CD8-positive, alpha-beta memory T cell (primary cell): ENCODE results near the gene TMEM184A. TPM values are rescaled to one million over a fixed set of nuclear protein-coding genes. Genes with fewer than 3 reads are reported as not detected.

ENCODE experiments used
- CTCF ChIA-PET: fragments of 350-600 bp; sonication (Branson Sonifier 250); formaldehyde crosslinking; loops from one replicate; lab custom pipeline; 2021; ENCODE audit warnings: antibody characterized with exemption; lab: Charles Lee
- POLR2A ChIA-PET: fragments of 350-600 bp; sonication (Branson Sonifier 250); formaldehyde crosslinking; loops from one replicate; lab custom pipeline; 2021; ENCODE audit warnings: antibody characterized with exemption; lab: Charles Lee
- DNase-seq, 5 donors: peaks; one replicate each; pipeline versions ENCODE4 v3.0.0 to v3.0.0-alpha.2; 2020 to 2022; ENCODE audit warnings: mixed read lengths in 1 of 5
- H3K27ac ChIP-seq: one replicate; pipeline ENCODE4 v1.7.0; 2013; ENCODE audit warnings: low read depth, mild to moderate bottlenecking, low read length, moderate library complexity
- H3K27me3 ChIP-seq: 2 replicates; pipeline ENCODE4 v1.7.0; 2013; ENCODE audit warnings: low read length, mild to moderate bottlenecking; ENCODE audit not compliant: insufficient read depth, poor library complexity, severe bottlenecking
- H3K36me3 ChIP-seq: 2 replicates; pipeline ENCODE4 v1.7.0; 2013; ENCODE audit warnings: mild to moderate bottlenecking, low read length, moderate library complexity; ENCODE audit not compliant: insufficient read depth
- H3K4me1 ChIP-seq: 2 replicates; pipeline ENCODE4 v1.7.0; 2013; ENCODE audit warnings: mild to moderate bottlenecking, low read length, moderate library complexity; ENCODE audit not compliant: insufficient read depth
- H3K4me3 ChIP-seq: 2 replicates; pipeline ENCODE4 v1.7.0; 2013; ENCODE audit warnings: mild to moderate bottlenecking, low read length
- H3K9me3 ChIP-seq: 2 replicates; pipeline ENCODE4 v1.7.0; 2013; ENCODE audit warnings: mild to moderate bottlenecking, low read length
- H3K27ac Mint-ChIP-seq, 8 donors: one replicate each; pipeline ENCODE4 v1.8.0; 2020 to 2021; ENCODE audit warnings: mixed read lengths in 8 of 8, mild to moderate bottlenecking in 6 of 8, inconsistent platforms in 3 of 8, moderate library complexity in 3 of 8
- H3K27me3 Mint-ChIP-seq, 2 donors: one replicate each; pipeline ENCODE4 v1.8.0; 2020 to 2021; ENCODE audit warnings: mixed read lengths in 2 of 2, mild to moderate bottlenecking in 1 of 2, moderate library complexity in 1 of 2
- H3K36me3 Mint-ChIP-seq, 3 donors: one replicate each; pipeline ENCODE4 v1.8.0; 2020 to 2021; ENCODE audit warnings: mixed read lengths in 3 of 3, inconsistent platforms in 1 of 3, mild to moderate bottlenecking in 1 of 3
- H3K4me1 Mint-ChIP-seq, 3 donors: one replicate each; pipeline ENCODE4 v1.8.0; 2020 to 2021; ENCODE audit warnings: mixed read lengths in 3 of 3, inconsistent platforms in 1 of 3, mild to moderate bottlenecking in 1 of 3
- H3K4me3 Mint-ChIP-seq, 7 donors: one replicate each; pipeline ENCODE4 v1.8.0; 2020 to 2021; ENCODE audit warnings: mixed read lengths in 7 of 7, mild to moderate bottlenecking in 6 of 7, moderate library complexity in 4 of 7, inconsistent platforms in 2 of 7
- H3K9me3 Mint-ChIP-seq, 5 donors: one replicate each; pipeline ENCODE4 v1.8.0; 2020 to 2022; ENCODE audit warnings: mixed read lengths in 5 of 5, mild to moderate bottlenecking in 3 of 5, moderate library complexity in 2 of 5, inconsistent platforms in 1 of 5
- polyA plus RNA-seq: library from polyadenylated mRNA; unstranded; fragments of 300-500 nt; fragmentation: Illumina TruSeq; gene quantifications from one replicate; pipeline ENCODE4 v1.2.3, GENCODE V29; 2021
- total RNA-seq, 2 experiments: library from RNA; stranded (reverse); gene quantifications; one replicate each; pipeline ENCODE4 v1.2.3, GENCODE V29; 2021

The TMEM184A gene
- total and polyA plus RNA-seq, 3 experiments from 2014 or later: not detected

- Mint-ChIP-seq H3K9me3 (no peaks in the 10 kb centered on the region), H3K4me1 (peaks cover 0 to 3% (median 0%) of the 10 kb centered on the region in 3 donors), H3K27ac (no peak overlapping the region), H3K27me3 (peaks cover 0 to 4% of the 10 kb centered on the region in 2 donors), H3K36me3 (no peaks in the 10 kb centered on the region), H3K4me3 (no peak overlapping the region)
- Histone ChIP-seq H3K4me1 (no peaks in the 10 kb centered on the region), H3K27ac (no peak overlapping the region), H3K36me3 (no peaks in the 10 kb centered on the region), H3K9me3 (no peaks in the 10 kb centered on the region), H3K27me3 (no peaks in the 10 kb centered on the region), H3K4me3 (no peak overlapping the region)
- ChIA-PET POLR2A (no interaction called here), CTCF (no interaction called here)
- peak in 1 of 5 donors; percentile 40 for DNase-seq
These were observed 1.8 kb upstream of the TMEM184A start for GRCh38 chr7:1557771-1558170.

- Mint-ChIP-seq H3K9me3 (no peaks in the 10 kb centered on the region), H3K27ac (no peak overlapping the region), H3K4me3 (no peak overlapping the region), H3K36me3 (no peaks in the 10 kb centered on the region), H3K4me1 (peaks cover 0 to 3% (median 0%) of the 10 kb centered on the region in 3 donors), H3K27me3 (peaks cover 0 to 5% of the 10 kb centered on the region in 2 donors)
- Histone ChIP-seq H3K4me3 (no peak overlapping the region), H3K4me1 (no peaks in the 10 kb centered on the region), H3K27me3 (no peaks in the 10 kb centered on the region), H3K36me3 (no peaks in the 10 kb centered on the region), H3K27ac (no peak overlapping the region), H3K9me3 (no peaks in the 10 kb centered on the region)
- no peak for DNase-seq
- POLR2A ChIA-PET: no interaction called here
- CTCF ChIA-PET: interaction anchor here (1.4 to 1.5 kb wide), 2 partner anchors 12 to 24 kb away, joined by 3 to 4 read pairs; no protein-coding TSS in a partner anchor
These were observed 1.0 kb upstream of the TMEM184A start for GRCh38 chr7:1557006-1557405.

GRCh38 chr7:1555046-1555812 lies 776 bp downstream of the TMEM184A start:
- Mint-ChIP-seq H3K27ac (no peak overlapping the region), H3K4me3 (no peak overlapping the region), H3K9me3 (no peaks in the 10 kb centered on the region), H3K4me1 (peaks cover 0 to 3% (median 0%) of the 10 kb centered on the region in 3 donors), H3K27me3 (peaks cover 0 to 5% of the 10 kb centered on the region in 2 donors), H3K36me3 (no peaks in the 10 kb centered on the region)
- H3K27ac ChIP-seq: no peak overlapping the region
- no peaks in the 10 kb centered on the region for H3K9me3 ChIP-seq
- no peaks in the 10 kb centered on the region for H3K36me3 ChIP-seq
- DNase-seq: no peak
- no peak overlapping the region for H3K4me3 ChIP-seq
- ChIA-PET CTCF (no interaction called here), POLR2A (no interaction called here)
- H3K4me1 ChIP-seq: no peaks in the 10 kb centered on the region
- no peaks in the 10 kb centered on the region for H3K27me3 ChIP-seq

DNA sequence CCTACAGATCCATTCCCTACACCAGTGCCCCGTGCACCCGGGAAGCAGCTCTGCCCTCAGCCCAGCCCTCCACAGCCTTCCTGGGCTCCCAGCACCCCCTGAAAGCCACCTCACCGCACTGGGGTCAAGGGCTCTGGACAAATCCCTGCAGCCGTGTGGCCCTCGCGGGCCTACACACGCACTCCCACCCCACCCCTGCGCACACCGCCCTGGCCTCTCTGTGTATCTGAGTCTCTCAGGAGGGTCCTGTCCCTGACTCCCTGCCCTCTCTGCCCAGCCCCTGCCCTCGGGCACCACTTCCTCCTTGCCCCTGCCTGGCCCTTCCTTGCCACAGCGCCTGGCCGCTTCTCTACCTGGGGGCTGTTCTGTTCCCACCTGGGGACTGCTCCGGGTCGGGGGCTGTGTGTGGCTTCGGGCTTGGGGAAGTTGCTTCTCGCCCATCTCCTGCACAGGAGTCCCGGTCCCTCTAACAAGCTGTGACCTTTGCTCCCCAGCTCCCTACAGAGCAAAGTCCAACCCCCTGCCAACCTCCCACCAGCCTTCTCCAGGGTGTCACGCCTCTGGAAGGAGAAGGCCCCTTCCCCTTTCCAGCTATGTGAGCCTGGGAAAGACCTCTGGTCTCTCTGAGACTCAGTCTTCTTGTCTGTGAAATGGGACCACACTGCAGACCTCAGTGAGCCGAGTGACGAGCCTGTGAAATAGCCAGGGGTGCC lies 1.5 kb downstream of the TMEM184A start:
- peaks cover 0 to 3% (median 0%) of the 10 kb centered on the region in 3 donors for H3K4me1 Mint-ChIP-seq
- H3K4me3 Mint-ChIP-seq: no peak overlapping the region
- peak overlapping the region in 1 of 8 donors; percentile 90 for H3K27ac Mint-ChIP-seq
- Histone ChIP-seq H3K4me3 (no peak overlapping the region), H3K9me3 (no peaks in the 10 kb centered on the region), H3K4me1 (no peaks in the 10 kb centered on the region), H3K27me3 (no peaks in the 10 kb centered on the region), H3K27ac (no peak overlapping the region), H3K36me3 (no peaks in the 10 kb centered on the region)
- peaks cover 0 to 5% of the 10 kb centered on the region in 2 donors for H3K27me3 Mint-ChIP-seq
- ChIA-PET CTCF (no interaction called here), POLR2A (no interaction called here)
- no peaks in the 10 kb centered on the region for H3K9me3 Mint-ChIP-seq
- H3K36me3 Mint-ChIP-seq: no peaks in the 10 kb centered on the region
- DNase-seq: no peak

DNA sequence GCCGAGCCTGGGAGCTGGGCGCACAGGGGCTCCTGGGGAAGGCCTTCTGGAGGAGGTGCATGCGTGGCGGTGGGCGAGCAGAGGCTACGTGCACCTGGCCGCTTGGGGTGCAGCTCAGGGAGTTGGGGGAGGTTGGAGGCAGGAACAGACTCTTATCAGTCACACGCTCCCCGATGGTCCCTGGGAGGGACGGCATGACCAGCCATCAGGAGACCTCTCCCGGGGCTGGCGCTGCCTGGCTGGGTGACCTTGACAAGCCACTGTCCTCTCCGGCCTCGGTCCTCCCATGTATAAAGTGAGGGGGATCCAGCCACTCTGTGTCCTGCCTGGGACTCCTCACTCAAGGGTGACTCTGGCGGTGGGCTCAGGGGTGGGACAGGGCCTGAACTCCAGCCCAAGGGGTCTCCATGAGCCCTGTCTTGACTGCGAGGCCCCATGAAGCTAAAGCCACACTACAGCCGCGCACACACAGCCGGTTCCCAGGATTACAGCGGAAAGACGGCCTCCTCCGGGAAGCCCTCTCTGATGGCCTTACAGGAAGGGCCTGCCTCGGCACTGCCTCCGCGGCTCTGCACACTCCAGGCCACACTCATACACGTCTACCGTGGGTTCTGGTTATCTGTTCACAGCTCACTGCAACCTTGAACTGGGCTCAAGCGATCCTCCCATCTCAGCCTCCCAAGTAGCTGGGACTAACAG lies 2.3 kb downstream of the TMEM184A start:
- H3K4me3 Mint-ChIP-seq: no peak overlapping the region
- POLR2A ChIA-PET: no interaction called here
- Histone ChIP-seq H3K4me3 (no peak overlapping the region), H3K27me3 (no peaks in the 10 kb centered on the region), H3K36me3 (no peaks in the 10 kb centered on the region), H3K4me1 (no peaks in the 10 kb centered on the region), H3K9me3 (no peaks in the 10 kb centered on the region), H3K27ac (no peak overlapping the region)
- H3K4me1 Mint-ChIP-seq: peaks cover 0 to 3% (median 0%) of the 10 kb centered on the region in 3 donors
- H3K36me3 Mint-ChIP-seq: no peaks in the 10 kb centered on the region
- peaks cover 0 to 5% of the 10 kb centered on the region in 2 donors for H3K27me3 Mint-ChIP-seq
- H3K27ac Mint-ChIP-seq: no peak overlapping the region
- CTCF ChIA-PET: no interaction called here
- DNase-seq: no peak
- H3K9me3 Mint-ChIP-seq: no peaks in the 10 kb centered on the region

DNA sequence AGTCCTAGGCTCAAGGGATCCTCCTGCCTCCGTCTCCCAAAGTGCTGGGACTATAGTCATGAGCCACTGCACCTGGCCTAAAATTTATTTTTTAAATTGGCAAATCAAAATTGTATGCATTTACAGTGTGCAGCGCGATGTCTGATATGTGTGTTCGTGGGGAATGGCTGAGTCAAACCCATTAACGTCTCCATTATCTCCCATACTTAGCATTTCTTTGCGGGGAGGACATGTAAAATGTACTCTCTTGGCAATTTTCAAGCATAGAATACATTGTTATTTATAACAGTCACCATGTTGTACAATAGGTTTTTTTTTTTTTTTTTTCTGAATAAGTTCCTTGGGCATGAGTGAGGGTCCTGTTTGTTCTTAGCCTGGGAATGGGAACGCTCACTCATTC lies 3.8 kb downstream of the TMEM184A start:
- H3K27ac ChIP-seq: no peak overlapping the region
- H3K36me3 ChIP-seq: no peaks in the 10 kb centered on the region
- H3K36me3 Mint-ChIP-seq: no peaks in the 10 kb centered on the region
- POLR2A ChIA-PET: no interaction called here
- no peak overlapping the region for H3K27ac Mint-ChIP-seq
- no peaks in the 10 kb centered on the region for H3K4me1 ChIP-seq
- H3K27me3 ChIP-seq: no peaks in the 10 kb centered on the region
- no peak overlapping the region for H3K4me3 ChIP-seq
- DNase-seq: no peak
- H3K4me1 Mint-ChIP-seq: peaks cover 0 to 3% (median 0%) of the 10 kb centered on the region in 3 donors
- no peaks in the 10 kb centered on the region for H3K9me3 Mint-ChIP-seq
- CTCF ChIA-PET: no interaction called here
- H3K9me3 ChIP-seq: no peaks in the 10 kb centered on the region
- peaks cover 0 to 5% of the 10 kb centered on the region in 2 donors for H3K27me3 Mint-ChIP-seq
- H3K4me3 Mint-ChIP-seq: no peak overlapping the region

- Mint-ChIP-seq H3K4me3 (peak overlapping the region in 1 of 7 donors; percentile 23), H3K36me3 (no peaks in the 10 kb centered on the region), H3K4me1 (no peaks in the 10 kb centered on the region), H3K27me3 (peaks cover 0 to 2% of the 10 kb centered on the region in 2 donors), H3K9me3 (no peaks in the 10 kb centered on the region), H3K27ac (peak overlapping the region in 2 of 8 donors; percentile 81 to 91)
- Histone ChIP-seq H3K9me3 (no peaks in the 10 kb centered on the region), H3K27ac (no peak overlapping the region), H3K4me1 (no peaks in the 10 kb centered on the region), H3K27me3 (no peaks in the 10 kb centered on the region), H3K4me3 (no peak overlapping the region), H3K36me3 (no peaks in the 10 kb centered on the region)
- ChIA-PET CTCF (no interaction called here), POLR2A (no interaction called here)
- DNase-seq: no peak
These were observed 5.2 kb downstream of the TMEM184A start for GRCh38 chr7:1550846-1551155.
